KMS-11 (cell line): Measurements from ENCODE around the gene CGGBP1.

ENCODE experiments used
- H2AFZ ChIP-seq: fragments of 200-600 bp; sonication (generic); 2 replicates; pipeline ENCODE4 v1.6.1; 2016; ENCODE audit warnings: antibody characterized with exemption, mixed run types, low read depth
- H3K27ac ChIP-seq: fragments of 200-600 bp; sonication (generic); 2 replicates; pipeline ENCODE4 v1.6.1; 2016; ENCODE audit warnings: mild to moderate bottlenecking, mixed run types
- H3K27me3 ChIP-seq: fragments of 200-600 bp; sonication (generic); 2 replicates; pipeline ENCODE4 v1.6.1; 2017; ENCODE audit warnings: mild to moderate bottlenecking, low read depth, mixed run types, moderate library complexity; ENCODE audit not compliant: insufficient read depth
- H3K36me3 ChIP-seq: fragments of 200-600 bp; sonication (generic); 2 replicates; pipeline ENCODE4 v1.6.1; 2017; ENCODE audit warnings: mild to moderate bottlenecking, mixed run types; ENCODE audit not compliant: insufficient read depth
- H3K4me1 ChIP-seq: fragments of 200-600 bp; sonication (generic); 2 replicates; pipeline ENCODE4 v1.6.1; 2016; ENCODE audit warnings: mild to moderate bottlenecking, low read depth, mixed run types; ENCODE audit not compliant: poor library complexity, severe bottlenecking
- H3K4me2 ChIP-seq: fragments of 200-600 bp; sonication (generic); 2 replicates; pipeline ENCODE4 v1.7.0; 2016; ENCODE audit warnings: mild to moderate bottlenecking, mixed run types
- H3K4me3 ChIP-seq: fragments of 200-600 bp; sonication (generic); IDR thresholded peaks from 2 replicates; pipeline ENCODE4 v1.6.1; 2017; ENCODE audit warnings: low read depth, low read length, mixed read lengths; ENCODE audit not compliant: insufficient read depth
- H3K79me2 ChIP-seq: fragments of 200-600 bp; sonication (generic); 2 replicates; pipeline ENCODE4 v1.6.1; 2016; ENCODE audit warnings: low read depth, mixed run types; ENCODE audit not compliant: insufficient read depth
- H3K9ac ChIP-seq: fragments of 200-600 bp; sonication (generic); 2 replicates; pipeline ENCODE4 v1.6.1; 2016; ENCODE audit warnings: mild to moderate bottlenecking, mixed run types
- H4K20me1 ChIP-seq: fragments of 200-600 bp; sonication (generic); 2 replicates; pipeline ENCODE4 v1.6.1; 2016; ENCODE audit warnings: mild to moderate bottlenecking, mixed run types; ENCODE audit not compliant: insufficient read depth
- TF ChIP-seq, protein P1 (sequence below): fragments of 200-600 bp; sonication (generic); conservative IDR thresholded peaks from 2 replicates; pipeline ENCODE4 v1.6.1; 2017; ENCODE audit warnings: low read depth, mild to moderate bottlenecking, antibody characterized with exemption, low read length, moderate library complexity, mixed read lengths

The CGGBP1 gene

GRCh38 chr3:88046766-88047165 lies 12.0 kb downstream of the CGGBP1 start:
- no peak overlapping the region for H2AFZ ChIP-seq
- H4K20me1 ChIP-seq: no peaks in the 10 kb centered on the region
- H3K27ac ChIP-seq: no peak overlapping the region
- H3K36me3 ChIP-seq: no peaks in the 10 kb centered on the region
- no peak overlapping the region for H3K9ac ChIP-seq
- H3K4me2 ChIP-seq: no peak overlapping the region
- H3K4me1 ChIP-seq: peaks cover 2% of the 10 kb centered on the region
- H3K79me2 ChIP-seq: no peaks in the 10 kb centered on the region
- TF ChIP-seq, protein P1, sequence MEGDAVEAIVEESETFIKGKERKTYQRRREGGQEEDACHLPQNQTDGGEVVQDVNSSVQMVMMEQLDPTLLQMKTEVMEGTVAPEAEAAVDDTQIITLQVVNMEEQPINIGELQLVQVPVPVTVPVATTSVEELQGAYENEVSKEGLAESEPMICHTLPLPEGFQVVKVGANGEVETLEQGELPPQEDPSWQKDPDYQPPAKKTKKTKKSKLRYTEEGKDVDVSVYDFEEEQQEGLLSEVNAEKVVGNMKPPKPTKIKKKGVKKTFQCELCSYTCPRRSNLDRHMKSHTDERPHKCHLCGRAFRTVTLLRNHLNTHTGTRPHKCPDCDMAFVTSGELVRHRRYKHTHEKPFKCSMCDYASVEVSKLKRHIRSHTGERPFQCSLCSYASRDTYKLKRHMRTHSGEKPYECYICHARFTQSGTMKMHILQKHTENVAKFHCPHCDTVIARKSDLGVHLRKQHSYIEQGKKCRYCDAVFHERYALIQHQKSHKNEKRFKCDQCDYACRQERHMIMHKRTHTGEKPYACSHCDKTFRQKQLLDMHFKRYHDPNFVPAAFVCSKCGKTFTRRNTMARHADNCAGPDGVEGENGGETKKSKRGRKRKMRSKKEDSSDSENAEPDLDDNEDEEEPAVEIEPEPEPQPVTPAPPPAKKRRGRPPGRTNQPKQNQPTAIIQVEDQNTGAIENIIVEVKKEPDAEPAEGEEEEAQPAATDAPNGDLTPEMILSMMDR: no peak
- no peak overlapping the region for H3K4me3 ChIP-seq
- no peaks in the 10 kb centered on the region for H3K27me3 ChIP-seq

- Histone ChIP-seq H3K79me2 (no peaks in the 10 kb centered on the region), H4K20me1 (no peaks in the 10 kb centered on the region), H3K36me3 (no peaks in the 10 kb centered on the region), H3K4me2 (no peak overlapping the region), H3K4me1 (no peaks in the 10 kb centered on the region), H3K27ac (no peak overlapping the region), H2AFZ (no peak overlapping the region), H3K27me3 (no peaks in the 10 kb centered on the region), H3K4me3 (no peak overlapping the region), H3K9ac (no peak overlapping the region)
- TF ChIP-seq, protein P1: no peak
These were observed 14.4 kb downstream of the CGGBP1 start for GRCh38 chr3:88044411-88044810.

DNA sequence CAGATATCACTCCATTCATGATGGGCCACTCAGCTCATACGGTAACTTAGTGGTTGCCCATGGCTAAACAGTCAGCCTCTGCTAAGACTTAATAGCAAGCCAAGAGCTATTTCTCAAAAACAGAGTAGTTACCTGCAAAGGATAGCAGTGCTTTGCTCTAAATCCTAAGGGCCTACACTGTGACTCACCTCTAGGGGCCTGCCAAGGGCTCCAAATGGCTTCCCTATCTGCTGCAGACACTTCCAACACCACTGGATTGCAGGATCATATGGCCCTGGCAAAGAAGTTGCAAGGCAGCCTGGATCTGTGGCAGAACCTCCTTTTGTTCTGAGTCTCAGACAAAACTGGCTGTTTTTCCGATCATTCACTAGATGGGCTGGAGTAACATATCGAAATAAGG lies 17.8 kb downstream of the CGGBP1 start:
- H2AFZ ChIP-seq: no peak overlapping the region
- no peaks in the 10 kb centered on the region for H4K20me1 ChIP-seq
- H3K4me3 ChIP-seq: no peak overlapping the region

GRCh38 chr3:88040529-88040928 lies 18.3 kb downstream of the CGGBP1 start:
- Histone ChIP-seq H3K79me2 (no peaks in the 10 kb centered on the region), H3K4me1 (no peaks in the 10 kb centered on the region), H3K36me3 (no peaks in the 10 kb centered on the region), H3K27me3 (no peaks in the 10 kb centered on the region), H3K27ac (no peak overlapping the region), H4K20me1 (no peaks in the 10 kb centered on the region), H3K4me2 (no peak overlapping the region), H3K4me3 (no peak overlapping the region), H3K9ac (no peak overlapping the region), H2AFZ (no peak overlapping the region)
- TF ChIP-seq, protein P1: no peak

More for the DNA sequence above, 17.8 kb downstream of the CGGBP1 start:
- H3K27ac ChIP-seq: no peak overlapping the region
- H3K4me2 ChIP-seq: no peak overlapping the region
- no peak overlapping the region for H3K9ac ChIP-seq
- no peaks in the 10 kb centered on the region for H3K36me3 ChIP-seq
- TF ChIP-seq, protein P1: no peak
- H3K4me1 ChIP-seq: no peaks in the 10 kb centered on the region
- no peaks in the 10 kb centered on the region for H3K27me3 ChIP-seq
- no peaks in the 10 kb centered on the region for H3K79me2 ChIP-seq

GRCh38 chr3:88038566-88038965 lies 20.2 kb downstream of the CGGBP1 start:
- TF ChIP-seq, protein P1: no peak
- Histone ChIP-seq H3K27ac (no peak overlapping the region), H3K4me3 (no peak overlapping the region), H3K27me3 (no peaks in the 10 kb centered on the region), H2AFZ (no peak overlapping the region), H4K20me1 (no peaks in the 10 kb centered on the region), H3K36me3 (no peaks in the 10 kb centered on the region), H3K79me2 (no peaks in the 10 kb centered on the region), H3K4me1 (no peaks in the 10 kb centered on the region), H3K9ac (no peak overlapping the region), H3K4me2 (no peak overlapping the region)
